HepG2 (cell line): ENCODE results near the gene CD207. TPM values are rescaled to one million over a fixed set of nuclear protein-coding genes. Genes with fewer than 3 reads are reported as not detected.

Source experiments
- AKAP8 ChIP-seq: sonication (generic); formaldehyde crosslinking; IDR thresholded peaks from 2 replicates; pipeline ENCODE4 v1.5.1; 2020; ENCODE audit warnings: mild to moderate bottlenecking, missing genetic modification reagents
- ARNT2 ChIP-seq: sonication (generic); formaldehyde crosslinking; IDR thresholded peaks from 2 replicates; pipeline ENCODE4 v1.8.0; 2022; ENCODE audit warnings: mild to moderate bottlenecking, low read depth, missing genetic modification reagents, moderate library complexity
- BRCA1 ChIP-seq: sonication (generic); formaldehyde crosslinking; IDR thresholded peaks from 2 replicates; pipeline ENCODE4 v1.4.0; 2020; ENCODE audit warnings: missing genetic modification reagents
- CHD4 ChIP-seq: fragments of 200-600 bp; sonication (generic); IDR thresholded peaks from 2 replicates; pipeline ENCODE4 v1.7.0; 2017; ENCODE audit warnings: mild to moderate bottlenecking, low read length, borderline replicate concordance
- FOXK2 ChIP-seq: fragments of 450-650 bp; IDR thresholded peaks from 2 replicates; pipeline ENCODE4 v1.6.1; 2016
- HMGA1 ChIP-seq: sonication (generic); formaldehyde crosslinking; conservative IDR thresholded peaks from 2 replicates; pipeline ENCODE4 v1.4.0; 2020; ENCODE audit warnings: missing genetic modification reagents
- IRF2 ChIP-seq: IDR thresholded peaks from 2 replicates; pipeline ENCODE4 v1.6.1; 2018; ENCODE audit warnings: missing genetic modification reagents, missing compliant biosample characterization
- NFE2 ChIP-seq: sonication (generic); formaldehyde crosslinking; IDR thresholded peaks from 2 replicates; pipeline ENCODE4 v1.4.0; 2020; ENCODE audit warnings: missing genetic modification reagents
- NRL ChIP-seq: sonication (generic); formaldehyde crosslinking; IDR thresholded peaks from 2 replicates; pipeline ENCODE4 v1.5.0; 2020; ENCODE audit warnings: missing genetic modification reagents, mild to moderate bottlenecking, moderate library complexity, borderline replicate concordance
- PHF5A ChIP-seq: IDR thresholded peaks from one replicate; pipeline ENCODE4 v1.6.1; 2018; ENCODE audit warnings: low read depth, missing genetic modification reagents; ENCODE audit not compliant: unreplicated experiment
- STAT5B ChIP-seq: sonication (generic); formaldehyde crosslinking; IDR thresholded peaks from 2 replicates; pipeline ENCODE4 v1.4.0; 2020; ENCODE audit warnings: missing genetic modification reagents
- ZKSCAN1 ChIP-seq: fragments of 150-350 bp; IDR thresholded peaks from 2 replicates; pipeline ENCODE4 v1.6.1; 2014; ENCODE audit warnings: low read length
- ZNF264 ChIP-seq: sonication (generic); formaldehyde crosslinking; IDR thresholded peaks from 2 replicates; pipeline ENCODE4 v1.4.0; 2020; ENCODE audit warnings: missing genetic modification reagents
- ZNF33B ChIP-seq: sonication (generic); formaldehyde crosslinking; IDR thresholded peaks from 2 replicates; pipeline ENCODE4 v1.5.1; 2020; ENCODE audit warnings: mild to moderate bottlenecking, missing genetic modification reagents
- ZNF367 ChIP-seq: sonication (generic); formaldehyde crosslinking; IDR thresholded peaks from 2 replicates; pipeline ENCODE4 v1.4.0; 2020; ENCODE audit warnings: missing genetic modification reagents, borderline replicate concordance
- ZNF558 ChIP-seq: sonication (generic); formaldehyde crosslinking; IDR thresholded peaks from 2 replicates; pipeline ENCODE4 v1.9.0; 2022; ENCODE audit warnings: mild to moderate bottlenecking, missing genetic modification reagents, borderline replicate concordance
- ZNF619 ChIP-seq: sonication (generic); formaldehyde crosslinking; IDR thresholded peaks from 2 replicates; pipeline ENCODE4 v1.4.0; 2020; ENCODE audit warnings: mild to moderate bottlenecking, missing genetic modification reagents
- ZSCAN22 ChIP-seq: sonication (generic); formaldehyde crosslinking; IDR thresholded peaks from 2 replicates; pipeline ENCODE4 v1.4.0; 2020; ENCODE audit warnings: mild to moderate bottlenecking, missing genetic modification reagents
- polyA plus RNA-seq, 8 experiments: library from polyadenylated mRNA; depleted of rRNA in 3 of 8; stranded (reverse) in 7 of 8; unstranded in 1 of 8; fragments of >200 nt; fragmentation: Illumina TruSeq in 4 of 8; extraction: Trizol in 4 of 8; gene quantifications; 2 replicates each; pipeline versions ENCODE4 v1.2.1 to v1.2.3, GENCODE V29; 2011 to 2016; ENCODE audit warnings: low read depth in 4 of 8, missing spikeins in 1 of 8, mixed read lengths in 1 of 8; ENCODE audit not compliant: insufficient read depth in 1 of 8
- total RNA-seq, 5 experiments: library from RNA; depleted of rRNA; stranded (reverse); fragments of >200 nt; fragmentation: Illumina TruSeq; extraction: Trizol; gene quantifications; 2 replicates each; pipeline ENCODE4 v1.2.3, GENCODE V29; 2016; ENCODE audit warnings: low read depth in 1 of 5
- TF ChIP-seq, protein P1 (sequence below): sonication (generic); formaldehyde crosslinking; IDR thresholded peaks from 2 replicates; pipeline ENCODE4 v1.4.0; 2020; ENCODE audit warnings: missing genetic modification reagents, mild to moderate bottlenecking, borderline replicate concordance
- TF ChIP-seq, protein P2 (sequence below): sonication (generic); formaldehyde crosslinking; conservative IDR thresholded peaks from 2 replicates; pipeline ENCODE4 v1.4.0; 2020; ENCODE audit warnings: missing genetic modification reagents
- TF ChIP-seq, protein P3 (sequence below): sonication (generic); formaldehyde crosslinking; conservative IDR thresholded peaks from 2 replicates; pipeline ENCODE4 v1.4.0; 2020; ENCODE audit warnings: missing genetic modification reagents
- TF ChIP-seq, protein P4 (sequence below), 2 experiments: fragments of 450-650 bp in 1 of 2; sonication (generic) in 1 of 2; formaldehyde crosslinking; IDR thresholded peaks; 2 replicates each; pipeline versions ENCODE4 v1.5.0 to v1.8.0; 2020 to 2022; ENCODE audit warnings: mild to moderate bottlenecking in 1 of 2, missing genetic modification reagents in 1 of 2
- TF ChIP-seq, protein P5 (sequence below): IDR thresholded peaks from 2 replicates; pipeline ENCODE4 v1.6.1; 2016; ENCODE audit warnings: low read depth

Gene CD207
- total and polyA plus RNA-seq, 2 of the 13 experiments (the other 11 are each of a cell fraction or from before 2014, with no cell fraction given), result 0.09 to 0.15 TPM

DNA sequence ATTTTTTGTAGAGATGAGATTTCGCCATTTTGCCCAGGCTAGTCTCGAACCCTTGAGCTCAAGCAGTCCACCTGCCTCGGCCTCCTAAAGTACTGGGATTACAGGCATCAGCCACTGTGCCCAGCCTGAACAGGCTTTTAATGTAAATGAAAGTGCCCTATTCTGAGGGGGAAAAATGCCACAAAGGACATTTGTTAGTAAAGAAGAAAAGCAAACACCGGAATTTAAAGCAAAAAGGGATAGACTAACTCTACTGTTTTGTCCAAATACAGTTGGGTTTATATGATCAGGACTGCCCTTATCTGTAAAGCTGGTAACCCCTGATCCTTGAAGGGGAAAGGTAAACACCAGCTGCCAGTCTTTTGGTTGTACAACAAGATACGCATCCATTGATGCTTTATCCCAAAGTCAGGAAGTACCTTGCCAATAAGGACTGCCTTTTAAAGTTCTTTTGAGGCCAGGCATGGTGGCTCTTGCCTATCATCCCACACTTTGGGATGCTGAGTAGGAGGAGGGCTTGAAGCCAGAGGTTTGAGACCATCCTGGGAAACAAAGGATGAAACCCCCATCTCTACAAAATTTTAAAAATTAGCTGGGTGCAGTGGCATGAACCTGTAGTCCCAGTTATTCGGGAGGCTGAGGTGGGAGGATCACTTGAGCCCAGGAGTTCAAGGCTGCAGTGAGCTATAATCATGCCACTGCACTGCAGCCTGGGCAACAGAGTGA, 28.4 kb downstream of the CD207 start (continued):
- TF ChIP-seq FOXK2 (peak; percentile 87), CHD4 (peak; percentile 80; the same call in 1 of the 2 replicates), IRF2 (CRISPR knock-in tag) (peak; percentile 90), ZNF33B (no peak), ZNF558 (CRISPR knock-in tag) (no peak; the same call in 1 of the 2 replicates), ZKSCAN1 (no peak), HMGA1 (CRISPR knock-in tag) (no peak), NFE2 (CRISPR knock-in tag) (no peak), ZSCAN22 (CRISPR knock-in tag) (no peak), ZNF619 (CRISPR knock-in tag) (no peak), NRL (no peak), ZNF264 (peak; percentile 73; the same call in 1 of the 2 replicates), ZNF367 (CRISPR knock-in tag) (no peak), ARNT2 (CRISPR knock-in tag) (peak; percentile 76), BRCA1 (CRISPR knock-in tag) (peak; percentile 76; the same call in 1 of the 2 replicates), PHF5A (CRISPR knock-in tag) (peak; percentile 88), STAT5B (CRISPR knock-in tag) (peak; percentile 69; the same call in 1 of the 2 replicates), AKAP8 (CRISPR knock-in tag) (0 out of 2 replicates have a peak, but pooled peaks have one; percentile 28)
- TF ChIP-seq, protein P1, sequence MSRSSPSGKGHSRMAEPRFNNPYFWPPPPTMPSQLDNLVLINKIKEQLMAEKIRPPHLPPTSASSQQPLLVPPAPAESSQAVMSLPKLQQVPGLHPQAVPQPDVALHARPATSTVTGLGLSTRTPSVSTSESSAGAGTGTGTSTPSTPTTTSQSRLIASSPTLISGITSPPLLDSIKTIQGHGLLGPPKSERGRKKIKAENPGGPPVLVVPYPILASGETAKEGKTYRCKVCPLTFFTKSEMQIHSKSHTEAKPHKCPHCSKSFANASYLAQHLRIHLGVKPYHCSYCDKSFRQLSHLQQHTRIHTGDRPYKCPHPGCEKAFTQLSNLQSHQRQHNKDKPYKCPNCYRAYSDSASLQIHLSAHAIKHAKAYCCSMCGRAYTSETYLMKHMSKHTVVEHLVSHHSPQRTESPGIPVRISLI (CRISPR knock-in tag), result no peak
- TF ChIP-seq, protein P2, sequence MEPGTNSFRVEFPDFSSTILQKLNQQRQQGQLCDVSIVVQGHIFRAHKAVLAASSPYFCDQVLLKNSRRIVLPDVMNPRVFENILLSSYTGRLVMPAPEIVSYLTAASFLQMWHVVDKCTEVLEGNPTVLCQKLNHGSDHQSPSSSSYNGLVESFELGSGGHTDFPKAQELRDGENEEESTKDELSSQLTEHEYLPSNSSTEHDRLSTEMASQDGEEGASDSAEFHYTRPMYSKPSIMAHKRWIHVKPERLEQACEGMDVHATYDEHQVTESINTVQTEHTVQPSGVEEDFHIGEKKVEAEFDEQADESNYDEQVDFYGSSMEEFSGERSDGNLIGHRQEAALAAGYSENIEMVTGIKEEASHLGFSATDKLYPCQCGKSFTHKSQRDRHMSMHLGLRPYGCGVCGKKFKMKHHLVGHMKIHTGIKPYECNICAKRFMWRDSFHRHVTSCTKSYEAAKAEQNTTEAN (CRISPR knock-in tag), result peak; percentile 84
- TF ChIP-seq, protein P3, sequence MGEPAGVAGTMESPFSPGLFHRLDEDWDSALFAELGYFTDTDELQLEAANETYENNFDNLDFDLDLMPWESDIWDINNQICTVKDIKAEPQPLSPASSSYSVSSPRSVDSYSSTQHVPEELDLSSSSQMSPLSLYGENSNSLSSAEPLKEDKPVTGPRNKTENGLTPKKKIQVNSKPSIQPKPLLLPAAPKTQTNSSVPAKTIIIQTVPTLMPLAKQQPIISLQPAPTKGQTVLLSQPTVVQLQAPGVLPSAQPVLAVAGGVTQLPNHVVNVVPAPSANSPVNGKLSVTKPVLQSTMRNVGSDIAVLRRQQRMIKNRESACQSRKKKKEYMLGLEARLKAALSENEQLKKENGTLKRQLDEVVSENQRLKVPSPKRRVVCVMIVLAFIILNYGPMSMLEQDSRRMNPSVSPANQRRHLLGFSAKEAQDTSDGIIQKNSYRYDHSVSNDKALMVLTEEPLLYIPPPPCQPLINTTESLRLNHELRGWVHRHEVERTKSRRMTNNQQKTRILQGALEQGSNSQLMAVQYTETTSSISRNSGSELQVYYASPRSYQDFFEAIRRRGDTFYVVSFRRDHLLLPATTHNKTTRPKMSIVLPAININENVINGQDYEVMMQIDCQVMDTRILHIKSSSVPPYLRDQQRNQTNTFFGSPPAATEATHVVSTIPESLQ, result no peak
- TF ChIP-seq, protein P4, sequence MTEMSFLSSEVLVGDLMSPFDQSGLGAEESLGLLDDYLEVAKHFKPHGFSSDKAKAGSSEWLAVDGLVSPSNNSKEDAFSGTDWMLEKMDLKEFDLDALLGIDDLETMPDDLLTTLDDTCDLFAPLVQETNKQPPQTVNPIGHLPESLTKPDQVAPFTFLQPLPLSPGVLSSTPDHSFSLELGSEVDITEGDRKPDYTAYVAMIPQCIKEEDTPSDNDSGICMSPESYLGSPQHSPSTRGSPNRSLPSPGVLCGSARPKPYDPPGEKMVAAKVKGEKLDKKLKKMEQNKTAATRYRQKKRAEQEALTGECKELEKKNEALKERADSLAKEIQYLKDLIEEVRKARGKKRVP (CRISPR knock-in tag; IDR thresholded peaks at IDR 0.05), result peak in 1 of 2 experiments; percentile 53; a peak in 1 of 4 replicates
- TF ChIP-seq, protein P5, sequence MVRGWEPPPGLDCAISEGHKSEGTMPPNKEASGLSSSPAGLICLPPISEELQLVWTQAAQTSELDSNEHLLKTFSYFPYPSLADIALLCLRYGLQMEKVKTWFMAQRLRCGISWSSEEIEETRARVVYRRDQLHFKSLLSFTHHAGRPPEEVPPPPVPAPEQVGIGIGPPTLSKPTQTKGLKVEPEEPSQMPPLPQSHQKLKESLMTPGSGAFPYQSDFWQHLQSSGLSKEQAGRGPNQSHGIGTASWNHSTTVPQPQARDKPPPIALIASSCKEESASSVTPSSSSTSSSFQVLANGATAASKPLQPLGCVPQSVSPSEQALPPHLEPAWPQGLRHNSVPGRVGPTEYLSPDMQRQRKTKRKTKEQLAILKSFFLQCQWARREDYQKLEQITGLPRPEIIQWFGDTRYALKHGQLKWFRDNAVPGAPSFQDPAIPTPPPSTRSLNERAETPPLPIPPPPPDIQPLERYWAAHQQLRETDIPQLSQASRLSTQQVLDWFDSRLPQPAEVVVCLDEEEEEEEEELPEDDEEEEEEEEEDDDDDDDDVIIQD, result 0 out of 2 replicates have a peak, but pooled peaks have one; percentile 59
